ENCODE measurements around the gene CHMP4B.

DNA sequence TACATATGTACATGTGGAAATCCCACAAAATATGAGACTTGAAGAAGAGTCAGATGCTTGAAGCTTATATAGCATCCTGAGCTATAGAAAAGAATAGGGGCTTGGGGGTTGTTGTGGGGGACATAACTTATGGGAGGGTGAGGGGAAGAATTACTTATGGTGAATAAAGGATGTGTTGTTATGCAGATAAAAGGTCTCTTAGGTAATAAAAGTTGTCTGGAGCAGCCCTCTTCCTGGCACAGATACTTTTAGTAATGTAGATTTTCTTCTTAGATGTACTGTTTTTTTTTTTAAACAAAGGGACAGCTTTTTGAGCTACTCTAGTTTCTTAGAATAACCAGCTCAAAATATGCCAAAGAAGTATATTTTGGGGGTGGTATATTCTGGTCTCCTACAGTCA is 35.9 kb downstream of the CHMP4B start:
- TF ChIP-seq EZH2phosphoT487 (IDR thresholded peaks at IDR 0.05; ENCODE audit: borderline replicate concordance, low read length), result no peak
- TF ChIP-seq, protein P1, sequence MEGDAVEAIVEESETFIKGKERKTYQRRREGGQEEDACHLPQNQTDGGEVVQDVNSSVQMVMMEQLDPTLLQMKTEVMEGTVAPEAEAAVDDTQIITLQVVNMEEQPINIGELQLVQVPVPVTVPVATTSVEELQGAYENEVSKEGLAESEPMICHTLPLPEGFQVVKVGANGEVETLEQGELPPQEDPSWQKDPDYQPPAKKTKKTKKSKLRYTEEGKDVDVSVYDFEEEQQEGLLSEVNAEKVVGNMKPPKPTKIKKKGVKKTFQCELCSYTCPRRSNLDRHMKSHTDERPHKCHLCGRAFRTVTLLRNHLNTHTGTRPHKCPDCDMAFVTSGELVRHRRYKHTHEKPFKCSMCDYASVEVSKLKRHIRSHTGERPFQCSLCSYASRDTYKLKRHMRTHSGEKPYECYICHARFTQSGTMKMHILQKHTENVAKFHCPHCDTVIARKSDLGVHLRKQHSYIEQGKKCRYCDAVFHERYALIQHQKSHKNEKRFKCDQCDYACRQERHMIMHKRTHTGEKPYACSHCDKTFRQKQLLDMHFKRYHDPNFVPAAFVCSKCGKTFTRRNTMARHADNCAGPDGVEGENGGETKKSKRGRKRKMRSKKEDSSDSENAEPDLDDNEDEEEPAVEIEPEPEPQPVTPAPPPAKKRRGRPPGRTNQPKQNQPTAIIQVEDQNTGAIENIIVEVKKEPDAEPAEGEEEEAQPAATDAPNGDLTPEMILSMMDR (IDR thresholded peaks at IDR 0.05; ENCODE audit: low read depth, low read length, poor library complexity, severe bottlenecking), result no peak
